HG03066 (cell line): Measurements from ENCODE around the gene OXNAD1.

Experiments
- ATAC-seq: cut with Tn5 transposase; IDR thresholded peaks from one replicate; pipeline ENCODE4 v1.9.1; 2021; ENCODE audit warnings: low read depth; ENCODE audit not compliant: unreplicated experiment

The OXNAD1 gene

GRCh38 chr3:16273867-16274266 lies 8.9 kb downstream of the OXNAD1 start:
- ATAC-seq = no peak

DNA sequence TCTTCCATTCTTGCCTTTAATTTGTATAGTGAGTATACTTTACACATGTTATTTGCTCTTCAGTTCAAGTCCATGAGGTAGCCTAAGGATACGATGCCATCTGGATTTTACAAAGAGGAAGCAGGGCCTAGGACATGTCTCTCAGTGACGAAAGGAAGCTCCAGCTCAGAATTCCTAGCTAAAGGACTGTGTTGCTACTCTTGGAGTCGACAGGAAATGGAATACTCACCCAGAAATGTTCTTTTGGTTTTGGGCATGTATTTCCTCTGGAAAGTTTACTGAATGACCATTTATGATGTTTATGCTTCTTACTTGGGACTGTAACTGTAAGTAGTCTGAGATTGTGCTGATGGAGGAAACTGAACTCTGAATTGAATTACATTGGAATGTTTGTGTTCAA lies 12.5 kb downstream of the OXNAD1 start:
- ATAC-seq = no peak

DNA sequence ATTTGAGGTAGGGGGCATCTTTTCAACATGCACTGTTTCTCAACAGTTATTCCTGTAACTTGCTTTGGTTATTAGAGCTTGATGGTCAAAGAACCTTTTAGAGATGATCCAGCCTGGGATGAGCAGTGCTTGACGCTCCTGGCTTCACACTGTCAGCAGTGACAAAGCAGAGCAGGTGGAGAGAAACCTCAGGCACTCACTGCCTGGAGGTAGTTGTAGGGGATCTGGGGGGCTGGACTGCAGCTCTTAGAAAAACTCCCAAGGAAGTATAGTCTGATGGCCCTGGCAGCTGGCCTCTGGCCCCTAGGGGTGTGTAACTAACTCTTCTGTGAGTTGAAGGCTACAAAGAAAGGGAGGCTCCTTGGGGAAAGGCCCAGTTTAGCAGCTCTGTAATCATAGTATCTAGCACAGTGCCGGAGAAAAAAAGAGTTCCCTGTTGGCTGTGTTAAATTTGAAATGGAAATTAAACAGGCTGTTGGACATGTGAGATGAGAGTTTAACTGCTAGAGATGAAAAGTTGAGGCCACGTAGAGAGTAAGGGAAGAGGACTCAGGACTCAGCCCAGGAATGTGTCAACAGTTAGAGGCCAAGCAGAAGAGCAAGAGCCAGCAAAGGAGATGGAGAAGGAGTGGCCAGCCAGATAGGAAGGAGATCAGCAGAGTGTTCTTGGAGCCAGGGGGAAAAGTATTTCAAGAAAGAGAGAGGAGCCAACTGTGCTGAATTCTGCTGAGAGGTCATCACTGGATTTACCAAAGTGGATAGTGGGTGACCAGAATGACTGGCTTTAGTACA lies 14.2 kb downstream of the OXNAD1 start:
- no peak for ATAC-seq

GRCh38 chr3:16280671-16281070 lies 15.7 kb downstream of the OXNAD1 start:
- ATAC-seq = no peak

DNA sequence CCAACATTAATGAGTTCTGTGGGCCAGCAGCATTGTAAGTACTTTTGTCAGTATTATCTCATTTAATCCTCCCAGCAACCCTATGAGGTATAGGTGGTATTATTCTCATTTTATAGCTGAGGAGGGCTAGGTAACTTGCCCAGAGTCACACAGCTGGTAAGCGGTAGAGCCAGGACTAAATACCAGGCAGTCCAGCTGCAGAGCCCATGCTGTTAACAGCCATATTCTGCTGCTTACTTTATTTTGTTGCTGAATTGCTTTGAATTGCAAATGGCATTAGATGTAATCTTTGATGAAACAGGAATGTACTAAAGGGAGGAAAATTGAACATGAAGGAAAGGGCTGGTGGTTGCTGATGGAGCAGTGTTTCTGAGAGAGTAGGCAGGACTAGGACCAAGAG lies 19.6 kb downstream of the OXNAD1 start:
- no peak for ATAC-seq

- ATAC-seq = peak; percentile 67
Measured at GRCh38 chr3:16286161-16286560, 21.1 kb downstream of the OXNAD1 start.

DNA sequence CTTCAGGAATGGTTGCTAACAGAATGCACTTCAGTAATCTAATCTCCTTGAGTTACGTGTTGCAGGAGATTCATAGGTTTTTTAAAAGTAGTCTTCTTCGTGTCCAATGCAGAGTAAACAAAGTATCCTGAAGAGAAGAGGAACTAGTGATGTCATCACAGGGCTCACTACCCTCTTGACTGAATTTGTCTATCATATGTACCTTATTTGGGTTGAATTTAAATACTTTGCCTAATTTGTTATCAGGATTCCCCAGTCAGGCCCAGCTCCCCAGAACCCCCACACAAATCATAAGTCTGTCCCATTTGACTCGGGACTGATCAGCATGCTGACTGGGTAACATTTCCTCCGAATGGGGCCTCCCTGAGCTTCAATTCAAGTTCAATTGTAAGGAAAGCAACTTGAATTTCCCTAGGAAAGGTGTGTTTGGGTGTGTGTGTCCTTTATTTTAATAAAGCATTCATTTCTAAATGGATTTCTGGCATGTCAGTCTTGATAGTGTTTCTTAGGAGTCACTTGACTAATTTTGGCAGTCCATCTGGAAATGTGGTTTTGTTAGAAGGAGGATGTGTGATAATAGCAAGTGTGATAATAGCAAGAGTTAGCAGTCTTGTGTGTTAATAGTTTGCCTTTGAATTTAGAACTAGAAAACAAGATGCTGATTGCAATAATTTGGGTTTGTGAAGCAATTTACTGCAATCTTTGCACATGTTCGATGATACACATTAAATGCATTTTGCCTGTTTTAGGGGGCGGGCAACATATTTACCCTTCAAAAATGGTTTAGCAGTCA lies 21.9 kb downstream of the OXNAD1 start:
- ATAC-seq = no peak

DNA sequence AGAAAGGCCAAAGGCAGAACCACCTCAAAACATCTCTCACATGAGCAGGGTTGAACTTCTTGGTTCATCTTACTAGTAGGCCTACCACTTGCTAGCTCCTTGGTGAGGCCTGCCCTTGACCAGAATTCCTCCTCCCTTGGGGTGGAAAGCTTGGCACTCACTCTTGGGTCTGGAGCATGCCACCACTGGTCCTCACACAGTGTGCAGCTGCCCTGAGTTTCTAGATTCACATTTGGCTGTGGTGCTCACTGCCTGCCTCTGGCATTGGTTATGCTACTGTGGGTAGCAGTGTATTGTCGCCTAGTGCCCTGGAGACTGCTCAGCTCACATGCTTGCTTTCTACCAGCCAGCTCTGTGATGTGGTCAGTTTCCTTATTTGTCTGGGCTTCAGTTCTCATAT lies 23.7 kb downstream of the OXNAD1 start:
- ATAC-seq = no peak

DNA sequence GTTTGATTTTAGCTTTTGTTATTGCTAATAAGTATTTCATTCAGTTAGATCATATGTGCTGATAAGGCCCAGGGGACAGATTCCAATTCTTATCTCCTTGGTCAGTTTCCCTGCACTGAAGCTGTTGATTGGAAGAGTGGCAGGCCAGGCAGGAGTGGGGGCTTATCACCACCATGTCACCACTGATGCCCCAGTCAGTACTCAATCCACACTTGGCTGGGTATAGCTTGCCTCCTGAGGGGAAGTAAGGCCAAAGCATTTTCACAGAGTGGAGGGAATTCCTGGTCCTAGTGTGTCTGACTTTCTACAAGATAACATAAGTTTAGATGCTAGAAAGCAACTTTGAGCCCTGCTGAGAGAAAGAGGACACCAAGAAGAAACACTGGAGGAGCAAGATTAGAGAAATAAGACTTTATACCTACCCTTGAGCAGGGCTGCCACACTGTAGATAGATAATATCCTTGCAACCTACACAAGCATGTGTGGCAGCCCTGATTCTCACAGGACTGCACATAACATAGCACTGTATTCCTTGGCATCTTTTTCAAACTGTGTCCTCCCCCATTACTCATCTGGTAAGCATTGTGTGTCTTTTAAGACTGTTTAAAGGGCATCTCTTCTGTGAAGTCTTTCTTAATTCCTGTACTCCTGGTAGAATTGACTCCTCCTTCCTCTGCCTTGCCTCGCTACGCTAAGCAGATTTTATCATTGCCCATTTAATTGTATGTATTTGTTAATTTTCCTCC lies 24.3 kb downstream of the OXNAD1 start:
- ATAC-seq = no peak

GRCh38 chr3:16290007-16290826 lies 25.2 kb downstream of the OXNAD1 start:
- ATAC-seq = peak; percentile 39

DNA sequence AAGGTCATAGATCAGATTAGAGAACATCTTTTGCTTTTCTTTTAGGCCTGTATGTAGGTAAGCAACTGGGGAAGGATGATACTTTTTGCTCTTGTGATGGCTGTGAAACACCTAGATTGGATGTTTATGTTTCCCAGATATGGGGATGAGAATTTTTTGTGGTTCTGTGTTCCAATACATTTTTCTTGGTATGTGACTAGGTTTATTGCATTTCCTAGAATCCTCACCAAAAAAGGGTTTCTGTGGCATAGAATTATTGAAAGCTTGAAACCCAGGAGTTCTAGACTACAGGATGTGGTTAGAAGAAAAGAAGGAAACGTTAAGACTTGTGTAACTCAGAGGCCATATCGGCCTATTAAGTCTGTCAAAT lies 25.8 kb downstream of the OXNAD1 start:
- no peak for ATAC-seq

GRCh38 chr3:16294844-16295243 lies 29.8 kb downstream of the OXNAD1 start:
- no peak for ATAC-seq

- ATAC-seq = no peak
Measured at GRCh38 chr3:16295298-16295890, 30.4 kb downstream of the OXNAD1 start.

GRCh38 chr3:16297997-16298885 lies 33.2 kb downstream of the OXNAD1 start:
- ATAC-seq = no peak

DNA sequence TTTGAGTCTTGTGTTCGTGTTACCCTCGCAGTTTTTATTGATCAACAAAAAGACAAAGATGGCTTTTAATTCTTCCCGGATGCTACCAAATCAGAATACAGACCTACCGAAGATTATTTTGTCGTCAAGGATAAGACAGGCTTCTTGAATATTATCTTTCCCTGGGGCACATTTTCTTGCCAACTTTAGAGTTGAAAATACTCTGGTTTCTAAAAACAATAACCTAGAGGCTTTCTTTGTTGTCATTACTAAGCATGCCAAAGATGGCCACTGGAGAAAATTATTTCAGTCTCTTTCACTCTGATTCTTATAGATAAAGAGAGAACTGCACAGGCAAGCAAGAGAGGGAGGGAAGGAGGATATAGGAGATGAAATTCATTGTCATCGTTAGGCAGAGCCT lies 33.9 kb downstream of the OXNAD1 start:
- no peak for ATAC-seq

GRCh38 chr3:16299746-16300145 lies 34.7 kb downstream of the OXNAD1 start:
- no peak for ATAC-seq

DNA sequence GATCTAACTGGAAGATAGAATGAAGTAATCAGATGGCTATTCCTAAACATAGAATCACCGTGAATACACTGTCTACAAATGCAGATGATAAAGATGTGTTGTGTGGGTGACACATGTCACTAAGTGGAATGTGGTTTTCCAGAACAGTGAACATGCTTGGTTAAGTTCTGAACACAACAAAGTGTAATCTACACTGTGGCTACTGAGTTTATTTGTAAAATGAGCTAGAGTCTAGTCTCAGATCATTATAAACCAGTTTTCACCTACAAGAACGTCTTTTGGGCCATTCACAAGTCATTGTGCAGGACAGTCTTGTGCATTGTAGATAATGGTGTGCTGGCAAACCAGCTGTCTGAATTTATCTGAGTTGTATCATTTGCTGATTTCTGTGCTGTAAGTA lies 35.3 kb downstream of the OXNAD1 start:
- ATAC-seq = no peak

DNA sequence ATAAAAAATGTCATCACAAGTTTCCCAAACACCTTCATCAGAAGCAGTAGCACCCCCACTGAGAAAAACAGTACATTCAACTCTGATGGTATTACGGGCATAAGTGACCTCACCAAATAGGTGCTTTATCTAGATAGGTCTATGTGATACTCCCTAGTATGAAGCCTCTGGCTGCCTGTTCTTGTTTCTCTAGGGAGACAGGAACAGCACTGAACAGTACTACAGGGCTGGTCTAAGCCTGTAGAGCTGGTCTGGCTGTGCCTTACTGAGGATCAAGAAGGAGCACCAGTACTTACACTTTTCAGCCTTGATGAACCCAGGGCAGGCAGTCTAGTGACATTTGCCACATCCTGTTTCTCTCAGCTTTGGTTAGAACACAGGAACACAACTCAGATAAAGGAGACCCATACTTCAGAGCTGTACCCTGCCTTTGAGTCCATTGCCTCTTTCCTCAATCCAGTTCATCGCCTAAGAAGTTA lies 35.9 kb downstream of the OXNAD1 start:
- peak; percentile 52 for ATAC-seq

- ATAC-seq = no peak
Measured at GRCh38 chr3:16301507-16301906, 36.5 kb downstream of the OXNAD1 start.
